IPS-18a (cell line): ENCODE results near the gene EEF2KMT.
"Not testable (repeated sequence)": the region's sequence is repeated elsewhere in the genome, so short reads cannot be mapped to it uniquely, and the experiment has no call there.

Source experiments
- H3K27ac ChIP-seq: one replicate; pipeline ENCODE4 v1.5.1; 2013; ENCODE audit warnings: low read length
- H3K27me3 ChIP-seq: one replicate; pipeline ENCODE4 v1.6.1; 2013; ENCODE audit warnings: mild to moderate bottlenecking, low read length; ENCODE audit not compliant: control insufficient read depth, insufficient read depth
- H3K36me3 ChIP-seq: one replicate; pipeline ENCODE4 v1.6.1; 2013; ENCODE audit warnings: low read depth, low read length; ENCODE audit not compliant: control insufficient read depth
- H3K4me1 ChIP-seq: one replicate; pipeline ENCODE4 v1.6.1; 2013; ENCODE audit warnings: low read depth, low read length; ENCODE audit not compliant: control insufficient read depth
- H3K4me3 ChIP-seq: one replicate; pipeline ENCODE4 v1.5.1; 2013; ENCODE audit warnings: low read length
- H3K9ac ChIP-seq: one replicate; pipeline ENCODE4 v1.6.1; 2013; ENCODE audit warnings: mild to moderate bottlenecking, low read length, moderate library complexity
- H3K9me3 ChIP-seq: one replicate; pipeline ENCODE4 v1.6.1; 2013; ENCODE audit warnings: low read depth, low read length; ENCODE audit not compliant: control insufficient read depth

The EEF2KMT gene

GRCh38 chr16:5073771-5074170, 23.8 kb downstream of the EEF2KMT start:
- H3K9me3 ChIP-seq, H3K4me1 ChIP-seq, H3K4me3 ChIP-seq, H3K9ac ChIP-seq, H3K27me3 ChIP-seq, H3K27ac ChIP-seq: not testable (repeated sequence)
- peaks cover 32% of the 10 kb centered on the region for H3K36me3 ChIP-seq

DNA sequence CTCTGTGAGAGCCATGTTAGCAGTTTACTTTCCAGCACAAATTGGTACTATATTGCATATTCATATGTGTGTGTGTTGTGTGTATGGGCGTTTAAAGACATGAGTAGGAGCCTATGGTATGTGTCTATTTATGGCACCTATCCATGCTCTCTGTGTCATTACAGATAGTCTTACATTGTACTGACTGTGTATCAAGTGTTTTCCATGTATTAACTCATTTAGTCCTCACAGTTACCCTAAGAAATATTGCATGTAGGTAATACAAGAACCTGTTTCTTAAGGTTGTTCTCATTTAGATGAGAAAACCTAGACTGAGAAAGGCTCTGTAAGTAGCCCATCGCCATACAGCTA, 24.3 kb downstream of the EEF2KMT start:
- Histone ChIP-seq H3K4me3 (no peak overlapping the region), H3K27me3 (no peaks in the 10 kb centered on the region), H3K36me3 (peaks cover 30% of the 10 kb centered on the region), H3K9me3 (no peaks in the 10 kb centered on the region), H3K27ac (no peak overlapping the region), H3K4me1 (peaks cover 6% of the 10 kb centered on the region), H3K9ac (no peak overlapping the region)

GRCh38 chr16:5072334-5073278, 25.0 kb downstream of the EEF2KMT start:
- H3K27me3 ChIP-seq: no peaks in the 10 kb centered on the region
- H3K4me3 ChIP-seq: peak overlapping the region; percentile 78
- H3K4me1 ChIP-seq: peaks cover 6% of the 10 kb centered on the region
- H3K27ac ChIP-seq: no peak overlapping the region
- H3K36me3 ChIP-seq: peaks cover 30% of the 10 kb centered on the region
- peak overlapping the region; percentile 70 for H3K9ac ChIP-seq
- H3K9me3 ChIP-seq: no peaks in the 10 kb centered on the region

GRCh38 chr16:5071681-5072333, 25.8 kb downstream of the EEF2KMT start, which contains the start of gene ALG1:
Gene ALG1 (plus strand): TSS chr16:5071843. CDS start chr16:5071850, 7 bp downstream.
- Histone ChIP-seq H3K36me3 (peaks cover 25% of the 10 kb centered on the region), H3K4me3 (peak within 1 kb of the TSS; percentile 78), H3K9ac (peak within 1 kb of the TSS; percentile 70), H3K27me3 (no peaks in the 10 kb centered on the region), H3K27ac (peak within 1 kb of the TSS; percentile 30), H3K4me1 (peaks cover 6% of the 10 kb centered on the region), H3K9me3 (no peaks in the 10 kb centered on the region)

GRCh38 chr16:5071341-5071680, 26.3 kb downstream of the EEF2KMT start:
- Histone ChIP-seq H3K27ac (no peak overlapping the region), H3K4me1 (peaks cover 6% of the 10 kb centered on the region), H3K4me3 (peak overlapping the region; percentile 78), H3K27me3 (no peaks in the 10 kb centered on the region), H3K9ac (no peak overlapping the region), H3K36me3 (peaks cover 22% of the 10 kb centered on the region), H3K9me3 (no peaks in the 10 kb centered on the region)

- Histone ChIP-seq H3K36me3 (peaks cover 15% of the 10 kb centered on the region), H3K4me3 (no peak overlapping the region), H3K9ac (no peak overlapping the region), H3K27ac (no peak overlapping the region), H3K9me3 (no peaks in the 10 kb centered on the region), H3K27me3 (no peaks in the 10 kb centered on the region), H3K4me1 (peaks cover 6% of the 10 kb centered on the region)
Observed at GRCh38 chr16:5070431-5071186, 27.0 kb downstream of the EEF2KMT start.

GRCh38 chr16:5069854-5070253, 27.7 kb downstream of the EEF2KMT start:
- no peak overlapping the region for H3K4me3 ChIP-seq
- H3K9ac ChIP-seq: no peak overlapping the region
- no peaks in the 10 kb centered on the region for H3K27me3 ChIP-seq
- no peak overlapping the region for H3K27ac ChIP-seq
- no peaks in the 10 kb centered on the region for H3K9me3 ChIP-seq
- H3K36me3 ChIP-seq: peaks cover 12% of the 10 kb centered on the region
- H3K4me1 ChIP-seq: peaks cover 6% of the 10 kb centered on the region

DNA sequence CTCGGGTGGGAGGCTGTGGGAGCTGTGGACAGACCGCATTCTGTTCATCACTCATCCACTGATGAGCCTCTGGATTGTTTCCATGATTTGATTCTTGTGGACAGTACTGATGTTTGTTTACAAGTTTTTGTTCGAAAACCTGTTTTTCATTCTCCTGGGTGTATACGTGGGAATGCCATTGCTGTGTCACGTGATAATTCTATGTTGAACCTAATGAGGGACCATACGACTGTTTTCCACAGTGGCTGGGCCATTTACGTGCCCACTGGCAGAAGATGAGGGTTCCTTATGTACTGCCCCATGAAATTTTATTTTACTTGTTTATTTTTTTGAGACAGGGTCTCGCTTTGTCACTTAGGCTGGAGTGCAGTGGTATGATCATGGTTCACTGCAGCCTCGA, 28.5 kb downstream of the EEF2KMT start:
- no peaks in the 10 kb centered on the region for H3K27me3 ChIP-seq
- H3K9ac ChIP-seq: no peak overlapping the region
- H3K36me3 ChIP-seq: peaks cover 6% of the 10 kb centered on the region
- H3K4me1 ChIP-seq: peaks cover 6% of the 10 kb centered on the region
- H3K4me3 ChIP-seq: no peak overlapping the region
- no peak overlapping the region for H3K27ac ChIP-seq
- no peaks in the 10 kb centered on the region for H3K9me3 ChIP-seq

DNA sequence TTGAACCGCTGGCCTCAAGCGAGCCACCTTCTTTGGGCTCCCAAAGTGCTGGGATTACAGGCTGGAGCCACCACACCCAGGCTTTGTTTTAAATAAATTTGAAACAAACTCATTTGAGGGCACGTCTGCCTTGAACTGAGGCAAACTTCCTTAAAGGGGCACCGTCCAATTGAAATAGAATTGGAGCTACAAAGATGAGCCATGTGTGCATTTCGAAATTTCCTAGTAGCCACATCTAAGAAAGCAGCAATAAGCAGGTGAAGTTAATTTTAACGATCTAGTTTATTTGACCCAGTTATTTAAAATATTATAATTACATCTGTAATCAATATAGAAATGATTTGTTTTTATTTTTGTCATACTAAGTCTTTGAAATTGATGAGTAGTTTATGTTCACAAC, 31.1 kb downstream of the EEF2KMT start:
- no peaks in the 10 kb centered on the region for H3K27me3 ChIP-seq
- H3K36me3 ChIP-seq: no peaks in the 10 kb centered on the region
- no peaks in the 10 kb centered on the region for H3K9me3 ChIP-seq
- no peaks in the 10 kb centered on the region for H3K4me1 ChIP-seq
- H3K27ac ChIP-seq: no peak overlapping the region
- H3K4me3 ChIP-seq: no peak overlapping the region
- H3K9ac ChIP-seq: no peak overlapping the region

DNA sequence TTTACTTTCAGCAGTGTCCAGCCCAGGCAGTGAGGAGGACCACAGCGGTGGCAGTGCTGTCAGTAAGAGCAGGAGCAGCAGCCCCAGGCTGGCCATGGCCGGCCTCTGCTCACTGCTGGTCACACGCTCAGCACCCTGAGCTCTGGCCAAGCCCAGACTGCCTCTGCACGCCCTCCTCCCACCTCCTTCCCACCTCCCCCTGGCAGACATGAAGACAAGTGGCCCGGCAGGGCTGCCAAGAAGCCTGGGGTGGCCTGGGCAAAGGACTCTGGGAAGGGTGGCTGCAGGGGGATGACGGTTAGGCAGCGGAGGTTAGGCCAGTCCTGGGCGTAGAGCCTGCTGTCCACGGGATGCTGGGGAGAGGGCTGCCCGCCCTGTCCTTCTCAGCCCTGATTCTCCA, 31.8 kb downstream of the EEF2KMT start, which contains the start of gene C16orf89:
Gene C16orf89, minus strand, starts transcription at position 144 of the 400 bp plus-strand sequence. Its CDS starts 48 bp downstream, at position 96.
- Histone ChIP-seq H3K27me3 (no peaks in the 10 kb centered on the region), H3K9ac (no peak within 1 kb of the TSS), H3K9me3 (no peaks in the 10 kb centered on the region), H3K4me3 (no peak within 1 kb of the TSS), H3K4me1 (no peaks in the 10 kb centered on the region), H3K27ac (no peak within 1 kb of the TSS), H3K36me3 (no peaks in the 10 kb centered on the region)

DNA sequence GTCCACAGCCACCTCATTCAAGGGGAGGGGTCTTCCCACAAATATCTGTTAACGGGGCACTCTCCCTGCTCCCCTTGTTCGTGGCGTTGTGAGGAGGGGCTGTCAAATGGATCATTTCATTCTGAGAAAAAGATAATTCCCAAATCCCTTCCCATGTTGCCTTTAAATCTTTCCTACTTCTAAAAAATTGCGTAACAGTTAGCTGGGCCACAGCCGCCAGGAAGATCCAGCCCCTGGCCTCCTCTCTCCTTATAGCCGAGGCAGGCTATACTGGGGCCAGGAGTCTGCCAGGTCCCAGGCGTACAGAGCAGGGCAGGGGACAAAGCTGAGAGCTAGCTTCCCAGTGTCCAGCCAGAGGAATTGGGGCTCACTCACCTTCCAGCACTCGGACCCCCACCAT, 32.3 kb downstream of the EEF2KMT start:
- Histone ChIP-seq H3K9ac (no peak overlapping the region), H3K27ac (no peak overlapping the region), H3K27me3 (no peaks in the 10 kb centered on the region), H3K4me3 (no peak overlapping the region), H3K36me3 (no peaks in the 10 kb centered on the region), H3K9me3 (no peaks in the 10 kb centered on the region), H3K4me1 (peaks cover 1% of the 10 kb centered on the region)
